Astrocyte of the cerebellum (primary cell): ENCODE results near the gene ZNF225.
A peak's percentile ranks its signal among the peaks of the same experiment; 100 is the strongest.

Experiments
- DNase-seq: peaks from one replicate; pipeline ENCODE4 v3.0.0-alpha.2; 2011; ENCODE audit warnings: low read depth
- H3K4me3 ChIP-seq: 2 replicates; pipeline ENCODE4 v1.5.1; 2011; ENCODE audit warnings: mild to moderate bottlenecking, low read depth, low read length, moderate library complexity
- CTCF ChIP-seq: IDR thresholded peaks from 2 replicates; pipeline ENCODE4 v1.5.1; 2012; ENCODE audit warnings: low read length, low read depth, moderate library complexity, mild to moderate bottlenecking; ENCODE audit errors: missing control alignments
- in situ Hi-C: cut with HindIII; loops from 2 replicates; pipeline ENCODE4 v1.10.0; 2017; ENCODE audit warnings: low sequenced_read_pairs

Gene ZNF225

GRCh38 chr19:44092108-44092507 lies 21.1 kb upstream of the ZNF225 start:
- no peak for TF ChIP-seq CTCF
- in situ Hi-C loops = no loop called here
- no peak for DNase-seq
- H3K4me3 ChIP-seq = no peak overlapping the region

- peak; percentile 86 for DNase-seq
- TF ChIP-seq CTCF = no peak
- in situ Hi-C loops = no loop called here
- H3K4me3 ChIP-seq = peak within 1 kb of the TSS; percentile 81
Measured at GRCh38 chr19:44093931-44094765, 19.1 kb upstream of the ZNF225 start, which contains the start of gene ZNF224. TSS of gene ZNF224 (plus strand) at chr19:44094361. CDS start at chr19:44097874, 3,513 bp downstream.

- in situ Hi-C loops = no loop called here
- DNase-seq = no peak
- TF ChIP-seq CTCF = no peak
- H3K4me3 ChIP-seq = no peak overlapping the region
Measured at GRCh38 chr19:44107751-44108150, 5.4 kb upstream of the ZNF225 start.

- H3K4me3 ChIP-seq = no peak overlapping the region
- in situ Hi-C loops = no loop called here
- DNase-seq = no peak
- no peak for TF ChIP-seq CTCF
Measured at GRCh38 chr19:44109458-44109857, 3.7 kb upstream of the ZNF225 start.

GRCh38 chr19:44111910-44112463 lies 1.2 kb upstream of the ZNF225 start:
- DNase-seq = peak; percentile 38
- peak overlapping the region; percentile 76 for H3K4me3 ChIP-seq
- no peak for TF ChIP-seq CTCF
- in situ Hi-C loops = no loop called here

- peak overlapping the region; percentile 76 for H3K4me3 ChIP-seq
- no peak for TF ChIP-seq CTCF
- in situ Hi-C loops = no loop called here
- no peak for DNase-seq
Measured at GRCh38 chr19:44112802-44113137, 429 bp upstream of the ZNF225 start.
